ENCODE measurements around the gene TMC2. TPM values are rescaled to one million over a fixed set of nuclear protein-coding genes. Genes with fewer than 3 reads are reported as not detected.
A peak's percentile ranks its signal among the peaks of the same experiment; 100 is the strongest.

The TMC2 gene
- total and polyA plus RNA-seq, 2 of the 4 experiments (the other 2 are of a cell fraction): not detected

DNA sequence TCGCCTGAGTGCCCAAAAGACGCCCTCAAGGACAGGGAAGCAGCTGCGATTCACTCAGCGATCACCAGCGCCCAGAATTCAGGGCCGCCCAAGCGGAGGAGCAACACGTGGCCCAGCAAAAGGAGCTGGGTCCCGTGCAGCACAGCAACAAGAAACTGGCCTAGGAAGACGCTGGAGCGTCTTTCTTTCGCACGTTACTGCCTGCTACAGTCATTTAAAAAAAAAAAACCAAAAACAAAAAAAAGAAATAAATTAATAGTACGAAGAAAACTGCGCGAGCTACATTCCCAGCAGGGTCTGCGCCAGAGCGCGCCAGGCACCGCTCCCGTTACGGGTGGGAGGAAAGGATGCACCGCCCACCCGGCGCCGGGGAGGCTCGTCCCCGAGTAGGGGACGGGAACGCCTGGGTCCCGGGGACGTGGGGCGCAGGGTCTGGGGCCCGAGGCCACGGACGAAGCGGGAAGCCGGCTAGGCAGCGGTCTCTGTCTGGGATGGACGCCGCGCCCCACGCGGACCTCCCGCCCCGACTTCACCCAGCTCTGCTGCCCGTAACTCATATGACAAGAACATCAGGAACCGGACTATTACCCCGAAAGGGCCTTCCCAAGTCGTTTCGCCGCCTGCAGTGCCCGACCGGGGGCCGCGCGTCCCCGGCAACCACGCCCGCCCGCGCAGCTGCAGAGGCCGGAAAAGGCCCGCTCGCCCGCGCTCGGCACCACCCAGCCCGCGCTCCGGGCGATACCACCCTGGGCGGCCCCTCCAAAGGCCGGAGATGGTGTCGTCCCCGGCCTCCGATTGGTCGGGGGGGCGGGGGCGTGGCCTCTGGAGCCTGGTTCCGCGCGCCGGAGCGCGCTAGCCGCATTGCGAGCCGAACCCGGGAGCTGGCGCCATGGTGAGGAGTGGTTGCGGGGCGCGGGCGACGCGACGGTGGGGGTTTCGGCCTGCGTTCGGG is 115.7 kb downstream of the TMC2 start, which contains the start of gene NOP56 (continued):
- TF ChIP-seq MXI1 (IDR thresholded peaks at IDR 0.05; ENCODE audit: borderline replicate concordance, low read depth, low read length): peak; percentile 96
- TF ChIP-seq CEBPB (IDR thresholded peaks at IDR 0.05; ENCODE audit: low read depth, low read length): no peak
- no peak for TF ChIP-seq FOS (IDR thresholded peaks at IDR 0.05; ENCODE audit: low read depth, low read length)
